H9 (cell line): ENCODE measurements around the gene SRD5A3. TPM values are rescaled to one million over a fixed set of nuclear protein-coding genes. Genes with fewer than 3 reads are reported as not detected.

Experiments
- DNase-seq: peaks from one replicate; pipeline ENCODE4 v3.0.0-alpha.2; 2017
- H2AFZ ChIP-seq: one replicate; pipeline ENCODE4 v1.6.1; 2013; ENCODE audit warnings: mild to moderate bottlenecking, low read length, control low read depth, moderate library complexity
- H2AK5ac ChIP-seq: 2 replicates; pipeline ENCODE4 v1.6.1; 2013; ENCODE audit warnings: low read length, control low read depth, mixed read lengths; ENCODE audit not compliant: insufficient read length
- H2BK120ac ChIP-seq: one replicate; pipeline ENCODE4 v1.6.1; 2013; ENCODE audit warnings: low read depth, mild to moderate bottlenecking, low read length, control low read depth, inconsistent platforms; ENCODE audit not compliant: poor library complexity, severe bottlenecking
- H2BK12ac ChIP-seq: 2 replicates; pipeline ENCODE4 v1.6.1; 2013; ENCODE audit warnings: low read length, control low read depth, mixed read lengths, low read depth; ENCODE audit not compliant: insufficient read length
- H2BK15ac ChIP-seq: 2 replicates; pipeline ENCODE4 v1.6.1; 2013; ENCODE audit warnings: low read depth, low read length, control low read depth
- H2BK20ac ChIP-seq: one replicate; pipeline ENCODE4 v1.6.1; 2013; ENCODE audit warnings: low read depth, mild to moderate bottlenecking, low read length, control low read depth, inconsistent platforms; ENCODE audit not compliant: poor library complexity, severe bottlenecking
- H2BK5ac ChIP-seq: 2 replicates; pipeline ENCODE4 v1.6.1; 2013; ENCODE audit warnings: low read length, control low read depth, mixed read lengths; ENCODE audit not compliant: insufficient read length
- H3K14ac ChIP-seq: 2 replicates; pipeline ENCODE4 v1.6.1; 2013; ENCODE audit warnings: low read length, control low read depth; ENCODE audit not compliant: insufficient read depth
- H3K18ac ChIP-seq: 2 replicates; pipeline ENCODE4 v1.6.1; 2013; ENCODE audit warnings: low read depth, mild to moderate bottlenecking, mixed read lengths, low read length, control low read depth; ENCODE audit not compliant: insufficient read length
- H3K23ac ChIP-seq: 2 replicates; pipeline ENCODE4 v1.6.1; 2013; ENCODE audit warnings: low read length, control low read depth, mixed read lengths, low read depth; ENCODE audit not compliant: insufficient read length
- H3K23me2 ChIP-seq: 2 replicates; pipeline ENCODE4 v1.6.1; 2013; ENCODE audit warnings: low read depth, mild to moderate bottlenecking, mixed read lengths, low read length, control low read depth; ENCODE audit not compliant: insufficient read length, poor library complexity, severe bottlenecking
- H3K27ac ChIP-seq: 2 replicates; pipeline ENCODE4 v1.5.1; 2013; ENCODE audit warnings: low read length, control low read depth, mixed read lengths, low read depth; ENCODE audit not compliant: insufficient read length
- H3K27me3 ChIP-seq: 2 replicates; pipeline ENCODE4 v1.6.1; 2013; ENCODE audit warnings: low read length, control low read depth, inconsistent platforms; ENCODE audit not compliant: insufficient read depth
- H3K4ac ChIP-seq: 2 replicates; pipeline ENCODE4 v1.6.1; 2013; ENCODE audit warnings: low read depth, mild to moderate bottlenecking, control low read depth, inconsistent platforms, low read length, moderate library complexity
- H3K4me1 ChIP-seq: 2 replicates; pipeline ENCODE4 v1.6.1; 2013; ENCODE audit warnings: low read length, control low read depth, inconsistent platforms; ENCODE audit not compliant: insufficient read depth
- H3K4me2 ChIP-seq: 2 replicates; pipeline ENCODE4 v1.6.1; 2013; ENCODE audit warnings: low read length, control low read depth, mixed read lengths; ENCODE audit not compliant: insufficient read length, insufficient read depth
- H3K56ac ChIP-seq: 2 replicates; pipeline ENCODE4 v1.6.1; 2013; ENCODE audit warnings: low read depth, mild to moderate bottlenecking, mixed read lengths, low read length, control low read depth; ENCODE audit not compliant: insufficient read length
- H3K79me1 ChIP-seq: 2 replicates; pipeline ENCODE4 v1.6.1; 2013; ENCODE audit warnings: low read depth, mild to moderate bottlenecking, moderate library complexity, low read length, control low read depth, inconsistent platforms; ENCODE audit not compliant: insufficient read depth, poor library complexity, severe bottlenecking
- H3K79me2 ChIP-seq: 2 replicates; pipeline ENCODE4 v1.6.1; 2013; ENCODE audit warnings: low read length, control low read depth, inconsistent platforms; ENCODE audit not compliant: insufficient read depth
- H3K9ac ChIP-seq: 2 replicates; pipeline ENCODE4 v1.6.1; 2013; ENCODE audit warnings: low read length, control low read depth, mixed read lengths; ENCODE audit not compliant: insufficient read length; ENCODE audit errors: extremely low read depth
- H3K9me3 ChIP-seq: one replicate; pipeline ENCODE4 v1.6.1; 2013; ENCODE audit warnings: low read depth, low read length, inconsistent platforms; ENCODE audit not compliant: control insufficient read depth
- H3T11ph ChIP-seq: one replicate; pipeline ENCODE4 v1.6.1; 2013; ENCODE audit warnings: mild to moderate bottlenecking, low read length, control low read depth, inconsistent platforms
- H4K20me1 ChIP-seq: one replicate; pipeline ENCODE4 v1.6.1; 2013; ENCODE audit not compliant: control insufficient read depth, insufficient read length, insufficient read depth
- H4K5ac ChIP-seq: 2 replicates; pipeline ENCODE4 v1.6.1; 2013; ENCODE audit warnings: low read depth, mild to moderate bottlenecking, mixed read lengths, low read length, control low read depth; ENCODE audit not compliant: insufficient read length
- H4K8ac ChIP-seq: replicated peaks from 2 replicates; pipeline ENCODE4 v1.6.1; 2013; ENCODE audit warnings: low read length, control low read depth, mixed read lengths, low read depth; ENCODE audit not compliant: insufficient read length
- H4K91ac ChIP-seq: 2 replicates; pipeline ENCODE4 v1.6.1; 2013; ENCODE audit warnings: low read depth, mild to moderate bottlenecking, moderate library complexity, mixed read lengths, low read length, control low read depth; ENCODE audit not compliant: insufficient read length
- H3K27ac Mint-ChIP-seq, 3 experiments: 2 replicates in 2 of 3; 3 replicates in 1 of 3; pipeline ENCODE4 v1.8.0; 2020 to 2021; ENCODE audit warnings: mixed read lengths in 3 of 3, mild to moderate bottlenecking in 1 of 3, moderate library complexity in 1 of 3
- H3K27me3 Mint-ChIP-seq: 2 replicates; pipeline ENCODE4 v1.8.0; 2021; ENCODE audit warnings: low read depth, mild to moderate bottlenecking, moderate library complexity, mixed read lengths
- H3K36me3 Mint-ChIP-seq, 3 experiments: 2 replicates in 2 of 3; 3 replicates in 1 of 3; pipeline ENCODE4 v1.8.0; 2020 to 2021; ENCODE audit warnings: low read depth in 3 of 3, mixed read lengths in 3 of 3; ENCODE audit not compliant: insufficient read depth in 1 of 3
- H3K4me1 Mint-ChIP-seq, 2 experiments: 2 replicates each; pipeline ENCODE4 v1.8.0; 2020; ENCODE audit warnings: mixed read lengths in 2 of 2
- H3K4me3 Mint-ChIP-seq, 2 experiments: 2 replicates in 1 of 2; 3 replicates in 1 of 2; pipeline ENCODE4 v1.8.0; 2020 to 2021; ENCODE audit warnings: mild to moderate bottlenecking in 2 of 2, mixed read lengths in 2 of 2, moderate library complexity in 1 of 2
- H3K9me3 Mint-ChIP-seq, 2 experiments: 2 replicates in 1 of 2; 3 replicates in 1 of 2; pipeline ENCODE4 v1.8.0; 2020; ENCODE audit warnings: mild to moderate bottlenecking in 2 of 2, mixed read lengths in 2 of 2, moderate library complexity in 1 of 2
- WGBS: extraction: QIAGEN DNeasy Blood & Tissue Kit; methylation state at CpG from one replicate; pipeline ENCODE4 v1.1.7; 2013; ENCODE audit warnings: missing lambda C conversion rate, low lambda C conversion rate, mixed read lengths; ENCODE audit not compliant: insufficient read length; ENCODE audit errors: extremely low coverage; 5-methylcytosine and 5-hydroxymethylcytosine counted together
- total RNA-seq: library from RNA; stranded (reverse); gene quantifications from 2 replicates; pipeline ENCODE4 v1.2.1, GENCODE V29; 2021
- TF ChIP-seq, protein P1 (sequence below): fragments of 200-600 bp; sonication (generic); conservative IDR thresholded peaks from 3 replicates; pipeline ENCODE4 v1.8.0; 2021; ENCODE audit warnings: antibody characterized with exemption, mild to moderate bottlenecking

SRD5A3 gene
- total RNA-seq, 1 experiment from 2014 or later = 35.0 TPM

DNA sequence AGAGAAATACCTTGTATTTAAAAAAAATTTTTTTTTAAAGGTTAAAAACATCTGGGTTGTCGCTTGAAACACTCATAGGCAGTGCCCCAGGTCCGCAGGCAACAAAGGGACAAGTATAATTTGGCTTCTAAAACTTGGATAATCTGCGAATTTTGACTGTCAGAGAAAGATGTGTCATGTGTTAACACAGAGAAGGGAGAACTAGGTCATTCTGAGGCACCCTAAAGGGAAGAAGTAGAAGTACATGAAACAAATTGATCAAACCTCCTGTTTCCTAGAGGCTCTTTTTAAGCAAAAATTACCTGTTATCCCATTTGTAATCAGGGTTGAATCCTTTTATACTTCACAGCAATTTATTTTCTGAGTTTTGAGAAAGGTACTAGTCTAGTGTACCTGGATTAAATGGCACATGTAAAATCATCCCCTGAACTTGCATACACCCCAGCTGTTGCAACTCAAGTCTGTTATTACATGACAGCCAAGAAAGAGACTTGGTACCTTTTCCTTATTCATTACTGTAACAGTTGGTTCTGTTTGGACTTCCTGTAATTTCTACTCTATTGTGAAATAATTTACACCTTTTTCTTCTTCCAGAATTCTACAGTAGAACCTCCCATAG, 1.7 kb downstream of the SRD5A3 start:
- no peak overlapping the region for H4K5ac ChIP-seq
- H2BK15ac ChIP-seq = no peak overlapping the region
- peak overlapping the region; percentile 80 to 89; a peak in 4 of 5 replicates for H3K4me3 Mint-ChIP-seq
- peaks cover 9 to 13% (median 13%) of the 10 kb centered on the region in 3 experiments for H3K36me3 Mint-ChIP-seq
- H3K79me2 ChIP-seq = no peaks in the 10 kb centered on the region
- peaks cover 1% of the 10 kb centered on the region in 2 experiments for H3K9me3 Mint-ChIP-seq
- H3K27me3 ChIP-seq = no peaks in the 10 kb centered on the region
- no peaks in the 10 kb centered on the region for H4K20me1 ChIP-seq
- H3T11ph ChIP-seq = no peak overlapping the region
- H3K79me1 ChIP-seq = no peaks in the 10 kb centered on the region
- H3K9me3 ChIP-seq = no peaks in the 10 kb centered on the region
- no peak overlapping the region for H3K23ac ChIP-seq
- H4K91ac ChIP-seq = no peak overlapping the region
- H2BK12ac ChIP-seq = no peak overlapping the region
- H3K4me1 Mint-ChIP-seq = peaks cover 20 to 23% of the 10 kb centered on the region in 2 experiments
- H2AFZ ChIP-seq = no peak overlapping the region
- H3K14ac ChIP-seq = no peak overlapping the region
- TF ChIP-seq, protein P1, sequence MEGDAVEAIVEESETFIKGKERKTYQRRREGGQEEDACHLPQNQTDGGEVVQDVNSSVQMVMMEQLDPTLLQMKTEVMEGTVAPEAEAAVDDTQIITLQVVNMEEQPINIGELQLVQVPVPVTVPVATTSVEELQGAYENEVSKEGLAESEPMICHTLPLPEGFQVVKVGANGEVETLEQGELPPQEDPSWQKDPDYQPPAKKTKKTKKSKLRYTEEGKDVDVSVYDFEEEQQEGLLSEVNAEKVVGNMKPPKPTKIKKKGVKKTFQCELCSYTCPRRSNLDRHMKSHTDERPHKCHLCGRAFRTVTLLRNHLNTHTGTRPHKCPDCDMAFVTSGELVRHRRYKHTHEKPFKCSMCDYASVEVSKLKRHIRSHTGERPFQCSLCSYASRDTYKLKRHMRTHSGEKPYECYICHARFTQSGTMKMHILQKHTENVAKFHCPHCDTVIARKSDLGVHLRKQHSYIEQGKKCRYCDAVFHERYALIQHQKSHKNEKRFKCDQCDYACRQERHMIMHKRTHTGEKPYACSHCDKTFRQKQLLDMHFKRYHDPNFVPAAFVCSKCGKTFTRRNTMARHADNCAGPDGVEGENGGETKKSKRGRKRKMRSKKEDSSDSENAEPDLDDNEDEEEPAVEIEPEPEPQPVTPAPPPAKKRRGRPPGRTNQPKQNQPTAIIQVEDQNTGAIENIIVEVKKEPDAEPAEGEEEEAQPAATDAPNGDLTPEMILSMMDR = no peak
- no peak overlapping the region for H3K27ac ChIP-seq
- no peak overlapping the region for H3K27ac Mint-ChIP-seq
- H2BK5ac ChIP-seq = no peak overlapping the region
- no peak for DNase-seq
- H3K4ac ChIP-seq = no peak overlapping the region
- no peak overlapping the region for H3K18ac ChIP-seq
- WGBS = no CpG with 5 or more reads among the region's 3 CpGs
- H2BK120ac ChIP-seq = no peak overlapping the region
- H2BK20ac ChIP-seq = no peak overlapping the region
- H3K4me1 ChIP-seq = no peaks in the 10 kb centered on the region
- peak overlapping the region; percentile 37 for H3K4me2 ChIP-seq
- H3K9ac ChIP-seq = no peak overlapping the region
- H4K8ac ChIP-seq = no peak overlapping the region
- no peaks in the 10 kb centered on the region; the same call in 1 of the 2 replicates for H3K27me3 Mint-ChIP-seq
- H2AK5ac ChIP-seq = no peak overlapping the region
- no peak overlapping the region for H3K56ac ChIP-seq
- H3K23me2 ChIP-seq = peaks cover 6% of the 10 kb centered on the region
